GM12878 (cell line): ENCODE measurements around the gene ALDH18A1. TPM values are rescaled to one million over a fixed set of nuclear protein-coding genes. Genes with fewer than 3 reads are reported as not detected.

Source experiments
- ATAC-seq: fragments of 200-7000 bp; cut with Tn5 transposase; 3 replicates; pipeline ENCODE4 v1.9.1; 2020; ENCODE audit warnings: mild to moderate bottlenecking, moderate library complexity
- BruUV-seq: library from RNA; stranded (reverse); fragments of 400-500 nt; replicated peaks from 2 replicates; lab custom pipeline; 2021; lab: Mats Ljungman, UMichigan
- CTCF ChIA-PET: fragments of 300-600 bp; sonication (Branson Sonifier 250); formaldehyde crosslinking; extraction: SDS; loops from one replicate; lab custom pipeline; 2021; ENCODE audit warnings: inconsistent platforms; lab: Yijun Ruan, JAX
- POLR2A ChIA-PET: fragments of 350-600 bp; formaldehyde crosslinking; extraction: SDS; loops from one replicate; lab custom pipeline; 2021; ENCODE audit warnings: inconsistent platforms; lab: Charles Lee
- RAD21 ChIA-PET: fragments of 300-600 bp; sonication (Branson Sonifier 250); formaldehyde crosslinking; loops from one replicate; lab custom pipeline; 2023; ENCODE audit warnings: antibody characterized with exemption; ENCODE audit not compliant: unreplicated experiment; lab: Charles Lee
- SMC1A ChIA-PET: fragments of 300-600 bp; sonication (Branson Sonifier 250); formaldehyde crosslinking; loops from one replicate; lab custom pipeline; 2023; ENCODE audit not compliant: unreplicated experiment, uncharacterized antibody; lab: Charles Lee
- DNase-seq: peaks from one replicate; pipeline ENCODE4 v3.0.0-alpha.2; 2011; ENCODE audit warnings: low read depth, low spot score
- FAIRE-seq: peaks from 3 replicates; lab custom pipeline; 2011; peaks lifted over from hg19 to GRCh38; lab: Jason Lieb, UNC
- H2AFZ ChIP-seq: 2 replicates; pipeline ENCODE4 v1.6.0; 2011; ENCODE audit warnings: low read depth, low read length, control low read depth; ENCODE audit not compliant: control insufficient read depth
- H3K27ac ChIP-seq: 2 replicates; pipeline ENCODE4 v1.5.1; 2011; ENCODE audit warnings: control low read depth; ENCODE audit not compliant: control insufficient read depth, insufficient read depth
- H3K27me3 ChIP-seq, 2 experiments: replicated peaks in 1 of 2; 2 replicates each; pipeline versions ENCODE4 v1.6.0 to v1.6.1; 2011; ENCODE audit warnings: low read length in 1 of 2; ENCODE audit not compliant: control insufficient read depth in 2 of 2, insufficient read depth in 2 of 2
- H3K36me3 ChIP-seq, 2 experiments: 2 replicates each; pipeline ENCODE4 v1.5.1; 2011; ENCODE audit warnings: low read length in 1 of 2; ENCODE audit not compliant: control insufficient read depth in 2 of 2, insufficient read depth in 2 of 2
- H3K4me1 ChIP-seq: 2 replicates; pipeline ENCODE4 v1.6.1; 2011; ENCODE audit warnings: mild to moderate bottlenecking, low read length, moderate library complexity, mixed read lengths; ENCODE audit not compliant: control insufficient read depth, insufficient read depth
- H3K4me2 ChIP-seq: 2 replicates; pipeline ENCODE4 v1.6.0; 2011; ENCODE audit warnings: control low read depth; ENCODE audit not compliant: control insufficient read depth, insufficient read depth
- H3K4me3 ChIP-seq: fragments of 200-600 bp; sonication (generic); 2 replicates; pipeline ENCODE4 v1.5.1; 2016
- H3K79me2 ChIP-seq: 2 replicates; pipeline ENCODE4 v1.6.0; 2011; ENCODE audit warnings: low read length; ENCODE audit not compliant: control insufficient read depth, insufficient read depth
- H3K9ac ChIP-seq: 2 replicates; pipeline ENCODE4 v1.8.0; 2011; ENCODE audit warnings: low read length, control low read depth, mixed read lengths; ENCODE audit not compliant: control insufficient read depth, insufficient read depth
- H3K9me3 ChIP-seq: replicated peaks from 3 replicates; pipeline ENCODE4 v1.5.1; 2011; ENCODE audit warnings: mild to moderate bottlenecking, low read length; ENCODE audit not compliant: control insufficient read depth, insufficient read depth
- H4K20me1 ChIP-seq: 2 replicates; pipeline ENCODE4 v1.6.0; 2011; ENCODE audit not compliant: control insufficient read depth, insufficient read depth
- EGR1 ChIP-seq, 2 experiments: IDR thresholded peaks; 1 replicate in 1 of 2; 2 replicates in 1 of 2; pipeline ENCODE4 v1.6.1; 2011 to 2012; ENCODE audit warnings: low read depth in 2 of 2, low read length in 2 of 2, borderline replicate concordance in 1 of 2, mild to moderate bottlenecking in 1 of 2, moderate library complexity in 1 of 2
- EP300 ChIP-seq, 2 experiments: fragments of 150-350 bp in 1 of 2; IDR thresholded peaks; 2 replicates each; pipeline ENCODE4 v1.6.1; 2011 to 2012; ENCODE audit warnings: low read depth in 2 of 2, low read length in 2 of 2, borderline replicate concordance in 1 of 2, improper control_type of control experiment in 1 of 2, inconsistent platforms in 1 of 2; ENCODE audit not compliant: control insufficient read depth in 1 of 2
- EZH2 ChIP-seq: IDR thresholded peaks from 2 replicates; pipeline ENCODE4 v1.6.1; 2012; ENCODE audit warnings: low read depth, mild to moderate bottlenecking, control low read depth, inconsistent platforms, low read length, borderline replicate concordance; ENCODE audit not compliant: control insufficient read depth
- GATAD2B ChIP-seq: fragments of 450-650 bp; conservative IDR thresholded peaks from 2 replicates; pipeline ENCODE4 v1.6.1; 2017; ENCODE audit warnings: low read depth, mild to moderate bottlenecking, moderate library complexity
- HDAC2 ChIP-seq: fragments of 200-600 bp; sonication (generic); IDR thresholded peaks from 2 replicates; pipeline ENCODE4 v1.6.1; 2017
- MYB ChIP-seq: fragments of 150-350 bp; IDR thresholded peaks from 2 replicates; pipeline ENCODE4 v1.6.1; 2014; ENCODE audit warnings: mild to moderate bottlenecking, low read depth, low read length, borderline replicate concordance
- NFXL1 ChIP-seq: fragments of 450-650 bp; IDR thresholded peaks from 2 replicates; pipeline ENCODE4 v1.6.1; 2017; ENCODE audit warnings: antibody characterized with exemption, mild to moderate bottlenecking, borderline replicate concordance
- NKRF ChIP-seq: fragments of 450-650 bp; conservative IDR thresholded peaks from 2 replicates; pipeline ENCODE4 v1.6.1; 2017; ENCODE audit warnings: mild to moderate bottlenecking, moderate library complexity
- POLR2A ChIP-seq: IDR thresholded peaks from 2 replicates; pipeline ENCODE4 v1.6.1; 2011; ENCODE audit warnings: low read depth, mild to moderate bottlenecking, low read length
- SP1 ChIP-seq: IDR thresholded peaks from one replicate; pipeline ENCODE4 v1.6.1; 2011; ENCODE audit warnings: low read depth, low read length
- TCF3 ChIP-seq: IDR thresholded peaks from 2 replicates; pipeline ENCODE4 v1.6.1; 2012; ENCODE audit warnings: low read depth, mild to moderate bottlenecking, low read length, borderline replicate concordance; ENCODE audit not compliant: insufficient read depth
- ZNF207 ChIP-seq: fragments of 450-650 bp; IDR thresholded peaks from 2 replicates; pipeline ENCODE4 v1.6.1; 2014; ENCODE audit warnings: antibody characterized with exemption, mild to moderate bottlenecking, borderline replicate concordance
- ZNF217 ChIP-seq: fragments of 450-650 bp; IDR thresholded peaks from 2 replicates; pipeline ENCODE4 v1.6.1; 2017; ENCODE audit warnings: antibody characterized with exemption, mild to moderate bottlenecking
- ZNF384 ChIP-seq: IDR thresholded peaks from 2 replicates; pipeline ENCODE4 v1.6.1; 2012; ENCODE audit warnings: low read depth, mild to moderate bottlenecking, low read length, improper control_type of control experiment, borderline replicate concordance
- ZNF622 ChIP-seq: fragments of 450-650 bp; IDR thresholded peaks from 2 replicates; pipeline ENCODE4 v1.6.1; 2017; ENCODE audit warnings: mild to moderate bottlenecking, inconsistent platforms
- WGBS: methylation state at CpG from one replicate; pipeline ENCODE4 v1.1.6; 2016; ENCODE audit warnings: low lambda C conversion rate; ENCODE audit not compliant: insufficient replicate concordance, insufficient coverage; ENCODE audit errors: missing lambda C conversion rate; 5-methylcytosine and 5-hydroxymethylcytosine counted together
- in situ Hi-C: fragments of 300-500 bp; cut with MboI; formaldehyde crosslinking; loops from 9 replicates; pipeline ENCODE4 v1.14.3; 2018; ENCODE audit warnings: mixed read lengths
- intact Hi-C: fragments of 100-400 bp; cut with micrococcal nuclease; formaldehyde crosslinking; loops from one replicate; pipeline ENCODE4 v1.14.2; 2022; ENCODE audit not compliant: unreplicated experiment
- polyA plus RNA-seq, 11 experiments: library from polyadenylated mRNA; depleted of rRNA in 4 of 11; unstranded in 6 of 11; stranded (reverse) in 5 of 11; fragments of >200 nt; fragmentation: Nextera tagmentation in 4 of 11; fragmentation: Illumina TruSeq in 1 of 11; extraction: Ambion mirVana in 4 of 11; extraction: Trizol in 1 of 11; gene quantifications; 1 replicate in 1 of 11; 2 replicates in 10 of 11; pipeline versions ENCODE4 v1.2.1 to v1.2.3, GENCODE V29; 2011 to 2016; ENCODE audit warnings: inconsistent platforms in 2 of 11, missing spikeins in 2 of 11, low read depth in 1 of 11
- total RNA-seq, 4 experiments: library from RNA; depleted of rRNA in 3 of 4; stranded (reverse); fragments of >200 nt in 3 of 4; fragmentation: Illumina TruSeq in 1 of 4; extraction: Trizol in 1 of 4; gene quantifications; 2 replicates each; pipeline versions ENCODE4 v1.2.1 to v1.2.3, GENCODE V29; 2013 to 2021
- TF ChIP-seq, protein P1 (sequence below): fragments of 450-650 bp; IDR thresholded peaks from 2 replicates; pipeline ENCODE4 v1.6.1; 2017; ENCODE audit warnings: low read depth, mild to moderate bottlenecking, moderate library complexity
- TF ChIP-seq, protein P2 (sequence below), 3 experiments: IDR thresholded peaks in 2 of 3; conservative IDR thresholded peaks in 1 of 3; 2 replicates each; pipeline ENCODE4 v1.5.1; 2011; ENCODE audit warnings: low read depth in 3 of 3, low read length in 3 of 3, mild to moderate bottlenecking in 3 of 3, control low read depth in 2 of 3, moderate library complexity in 2 of 3, inconsistent platforms in 1 of 3, mixed read lengths in 1 of 3; ENCODE audit not compliant: control insufficient read depth in 2 of 3, insufficient read depth in 1 of 3; ENCODE audit errors: extremely low read depth in 1 of 3
- TF ChIP-seq, protein P3 (sequence below): fragments of 450-650 bp; IDR thresholded peaks from 2 replicates; pipeline ENCODE4 v1.6.1; 2017; ENCODE audit warnings: borderline replicate concordance

Gene ALDH18A1
- total and polyA plus RNA-seq, 10 of the 15 experiments (the other 5 are each of a cell fraction or from before 2014, with no cell fraction given): 24.3 to 118 (median 99.3) TPM

DNA sequence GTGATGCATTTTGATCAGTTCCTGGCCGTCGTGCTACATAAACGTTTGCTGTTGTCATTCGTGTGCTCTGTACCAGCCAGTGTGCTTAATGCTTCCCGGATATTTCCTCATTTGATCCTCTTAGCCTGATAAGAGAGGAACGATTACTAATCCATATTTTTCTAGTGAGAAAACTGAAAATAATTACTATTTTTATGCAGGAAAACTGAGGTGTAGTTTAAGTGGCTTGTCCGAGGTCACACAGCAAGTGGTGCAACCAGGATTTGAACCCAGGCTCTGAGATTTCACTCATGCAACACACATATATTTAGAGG is 94.7 kb downstream of the ALDH18A1 start:
- Histone ChIP-seq H4K20me1 (peaks cover 2% of the 10 kb centered on the region; the same call in 1 of the 2 replicates), H3K27ac (no peak overlapping the region), H3K4me3 (no peak overlapping the region), H3K79me2 (no peaks in the 10 kb centered on the region), H3K9me3 (no peaks in the 10 kb centered on the region), H3K36me3 (no peaks in the 10 kb centered on the region), H3K4me1 (no peaks in the 10 kb centered on the region; the same call in 1 of the 2 replicates), H3K4me2 (peak overlapping the region; percentile 97), H3K9ac (no peak overlapping the region), H3K27me3 (peaks cover 3% of the 10 kb centered on the region in 2 experiments; a peak in 3 of 4 replicates), H2AFZ (no peak overlapping the region; the same call in 1 of the 2 replicates)
- BruUV-seq: no TSS peak
- intact Hi-C loops (no loop called here), in situ Hi-C loops (no loop called here)
- ChIA-PET POLR2A (interaction anchor here (0.6 kb wide), 1 partner anchor 453 kb away, joined by 4 read pairs; no protein-coding TSS in a partner anchor), RAD21 (no interaction called here), CTCF (no interaction called here), SMC1A (no interaction called here)
- ATAC-seq (no peak), FAIRE-seq (no peak), DNase-seq (no peak)
- 42% methylated on average over 7 of the region's 7 CpGs for WGBS
- TF ChIP-seq EGR1 (IDR thresholded peaks at IDR 0.05; ENCODE audit: borderline replicate concordance in 1 of 2, low read depth in 2 of 2, low read length in 2 of 2): no peak
- TF ChIP-seq MYB: no peak
- no peak for TF ChIP-seq POLR2A
- no peak for TF ChIP-seq ZNF217
- TF ChIP-seq SP1: no peak
- TF ChIP-seq ZNF207: no peak
- no peak for TF ChIP-seq ZNF384
- TF ChIP-seq GATAD2B: no peak
- no peak for TF ChIP-seq NKRF
- TF ChIP-seq, protein P1, sequence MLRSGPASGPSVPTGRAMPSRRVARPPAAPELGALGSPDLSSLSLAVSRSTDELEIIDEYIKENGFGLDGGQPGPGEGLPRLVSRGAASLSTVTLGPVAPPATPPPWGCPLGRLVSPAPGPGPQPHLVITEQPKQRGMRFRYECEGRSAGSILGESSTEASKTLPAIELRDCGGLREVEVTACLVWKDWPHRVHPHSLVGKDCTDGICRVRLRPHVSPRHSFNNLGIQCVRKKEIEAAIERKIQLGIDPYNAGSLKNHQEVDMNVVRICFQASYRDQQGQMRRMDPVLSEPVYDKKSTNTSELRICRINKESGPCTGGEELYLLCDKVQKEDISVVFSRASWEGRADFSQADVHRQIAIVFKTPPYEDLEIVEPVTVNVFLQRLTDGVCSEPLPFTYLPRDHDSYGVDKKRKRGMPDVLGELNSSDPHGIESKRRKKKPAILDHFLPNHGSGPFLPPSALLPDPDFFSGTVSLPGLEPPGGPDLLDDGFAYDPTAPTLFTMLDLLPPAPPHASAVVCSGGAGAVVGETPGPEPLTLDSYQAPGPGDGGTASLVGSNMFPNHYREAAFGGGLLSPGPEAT: no peak
- TF ChIP-seq TCF3: no peak
- no peak for TF ChIP-seq ZNF622
- TF ChIP-seq EZH2: no peak
- TF ChIP-seq, protein P2, sequence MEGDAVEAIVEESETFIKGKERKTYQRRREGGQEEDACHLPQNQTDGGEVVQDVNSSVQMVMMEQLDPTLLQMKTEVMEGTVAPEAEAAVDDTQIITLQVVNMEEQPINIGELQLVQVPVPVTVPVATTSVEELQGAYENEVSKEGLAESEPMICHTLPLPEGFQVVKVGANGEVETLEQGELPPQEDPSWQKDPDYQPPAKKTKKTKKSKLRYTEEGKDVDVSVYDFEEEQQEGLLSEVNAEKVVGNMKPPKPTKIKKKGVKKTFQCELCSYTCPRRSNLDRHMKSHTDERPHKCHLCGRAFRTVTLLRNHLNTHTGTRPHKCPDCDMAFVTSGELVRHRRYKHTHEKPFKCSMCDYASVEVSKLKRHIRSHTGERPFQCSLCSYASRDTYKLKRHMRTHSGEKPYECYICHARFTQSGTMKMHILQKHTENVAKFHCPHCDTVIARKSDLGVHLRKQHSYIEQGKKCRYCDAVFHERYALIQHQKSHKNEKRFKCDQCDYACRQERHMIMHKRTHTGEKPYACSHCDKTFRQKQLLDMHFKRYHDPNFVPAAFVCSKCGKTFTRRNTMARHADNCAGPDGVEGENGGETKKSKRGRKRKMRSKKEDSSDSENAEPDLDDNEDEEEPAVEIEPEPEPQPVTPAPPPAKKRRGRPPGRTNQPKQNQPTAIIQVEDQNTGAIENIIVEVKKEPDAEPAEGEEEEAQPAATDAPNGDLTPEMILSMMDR (IDR thresholded peaks at IDR 0.05 in 2 of 3, conservative IDR thresholded peaks at IDR 0.05 in 1 of 3; ENCODE audit: control insufficient read depth in 2 of 3, extremely low read depth in 1 of 3, insufficient read depth in 1 of 3, low read depth in 3 of 3, low read length in 3 of 3): no peak
- no peak for TF ChIP-seq HDAC2
- TF ChIP-seq EP300 (IDR thresholded peaks at IDR 0.05; ENCODE audit: borderline replicate concordance in 1 of 2, control insufficient read depth in 1 of 2, low read depth in 2 of 2, low read length in 2 of 2): no peak
- no peak for TF ChIP-seq NFXL1
- TF ChIP-seq, protein P3, sequence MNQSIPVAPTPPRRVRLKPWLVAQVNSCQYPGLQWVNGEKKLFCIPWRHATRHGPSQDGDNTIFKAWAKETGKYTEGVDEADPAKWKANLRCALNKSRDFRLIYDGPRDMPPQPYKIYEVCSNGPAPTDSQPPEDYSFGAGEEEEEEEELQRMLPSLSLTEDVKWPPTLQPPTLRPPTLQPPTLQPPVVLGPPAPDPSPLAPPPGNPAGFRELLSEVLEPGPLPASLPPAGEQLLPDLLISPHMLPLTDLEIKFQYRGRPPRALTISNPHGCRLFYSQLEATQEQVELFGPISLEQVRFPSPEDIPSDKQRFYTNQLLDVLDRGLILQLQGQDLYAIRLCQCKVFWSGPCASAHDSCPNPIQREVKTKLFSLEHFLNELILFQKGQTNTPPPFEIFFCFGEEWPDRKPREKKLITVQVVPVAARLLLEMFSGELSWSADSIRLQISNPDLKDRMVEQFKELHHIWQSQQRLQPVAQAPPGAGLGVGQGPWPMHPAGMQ: no peak
